Measurements from ENCODE around the gene POGLUT2. TPM values are rescaled to one million over a fixed set of nuclear protein-coding genes. Genes with fewer than 3 reads are reported as not detected.

POGLUT2 gene
- polyA plus RNA-seq, 1 of the 3 experiments (the other 2 are of a cell fraction), result 10.2 TPM

- TF ChIP-seq REST (IDR thresholded peaks at IDR 0.05; ENCODE audit: low read depth, low read length), result no peak
- no peak for TF ChIP-seq EP300 (IDR thresholded peaks at IDR 0.05; ENCODE audit: borderline replicate concordance in 1 of 2, low read depth in 1 of 2, low read length in 1 of 2)
- no peak for TF ChIP-seq RXRA (IDR thresholded peaks at IDR 0.05; ENCODE audit: borderline replicate concordance, low read depth)
Observed at GRCh38 chr13:102788683-102789082, 10.1 kb downstream of the POGLUT2 start (continued).

GRCh38 chr13:102784483-102784882 lies 14.3 kb downstream of the POGLUT2 start:
- no peaks in the 10 kb centered on the region for H3K27me3 ChIP-seq (ENCODE audit: insufficient read depth)
- no peak overlapping the region for H3K27ac ChIP-seq (ENCODE audit: low read depth in 2 of 2, low read length in 1 of 2)
- TF ChIP-seq NRF1 (IDR thresholded peaks at IDR 0.05; ENCODE audit: low read depth, low read length) (no peak), FOXJ3 (CRISPR knock-in tag; IDR thresholded peaks at IDR 0.05) (no peak), JUND (IDR thresholded peaks at IDR 0.05) (no peak), CHD2 (IDR thresholded peaks at IDR 0.05; ENCODE audit: low read length, partially characterized antibody) (no peak), CTCF (IDR thresholded peaks at IDR 0.05) (no peak), MXI1 (IDR thresholded peaks at IDR 0.05; ENCODE audit: low read depth, low read length) (no peak), EZH2phosphoT487 (IDR thresholded peaks at IDR 0.05; ENCODE audit: borderline replicate concordance, low read depth) (no peak), ELF1 (IDR thresholded peaks at IDR 0.05) (no peak), TCF12 (IDR thresholded peaks at IDR 0.05) (no peak), USF2 (IDR thresholded peaks at IDR 0.05; ENCODE audit: borderline replicate concordance, low read depth, low read length) (no peak), TEAD4 (IDR thresholded peaks at IDR 0.05; ENCODE audit: borderline replicate concordance, insufficient read depth) (no peak), NFIC (IDR thresholded peaks at IDR 0.05; ENCODE audit: borderline replicate concordance) (no peak), TAF1 (IDR thresholded peaks at IDR 0.05; ENCODE audit: borderline replicate concordance, low read depth, low read length) (no peak), FOXM1 (IDR thresholded peaks at IDR 0.05; ENCODE audit: low read depth) (no peak), POLR2AphosphoS5 (IDR thresholded peaks at IDR 0.05; ENCODE audit: low read depth, low read length) (no peak)
- no peaks in the 10 kb centered on the region for H3K79me2 ChIP-seq (ENCODE audit: insufficient read depth)
- no peaks in the 10 kb centered on the region for H4K20me1 ChIP-seq (ENCODE audit: insufficient read depth)
- CTCF ChIA-PET, result interaction anchor here (1.1 to 2.0 kb wide), 3 partner anchors 16 to 390 kb away, joined by 3 to 11 read pairs (median 4); no protein-coding TSS in a partner anchor
- H2AFZ ChIP-seq (ENCODE audit: low read depth), result no peak overlapping the region
- POLR2A ChIA-PET, result interaction anchor here (0.6 kb wide), 1 partner anchor 14 kb away, joined by 3 read pairs; no protein-coding TSS in a partner anchor
- H3K36me3 ChIP-seq (replicated peaks in 1 of 2; ENCODE audit: control insufficient read depth in 1 of 2, insufficient read depth in 2 of 2, low read length in 1 of 2), result peaks cover 14 to 35% of the 10 kb centered on the region in 2 experiments
- H3K9me3 ChIP-seq, result no peaks in the 10 kb centered on the region
- no peaks in the 10 kb centered on the region for H3K4me1 ChIP-seq (ENCODE audit: control insufficient read depth in 1 of 2, insufficient read depth in 2 of 2, low read depth in 1 of 2, low read length in 1 of 2)
- no peak for DNase-seq
- no peaks in the 10 kb centered on the region for H3F3A ChIP-seq (replicated peaks; ENCODE audit: insufficient read depth)
- H3K9ac ChIP-seq, result no peak overlapping the region
- no peaks in the 10 kb centered on the region for H3K9me2 ChIP-seq
- 82% methylated on average over 3 of the region's 3 CpGs for WGBS (ENCODE audit: low lambda C conversion rate)
- no peak overlapping the region for H3K4me2 ChIP-seq
- no peak overlapping the region for H3K4me3 ChIP-seq (ENCODE audit: low read depth in 2 of 2, low read length in 1 of 2)
